ENCODE data around the gene PCDHGA1.
"Not testable (repeated sequence)": the region's sequence is repeated elsewhere in the genome, so short reads cannot be mapped to it uniquely, and the experiment has no call there.

The PCDHGA1 gene

DNA sequence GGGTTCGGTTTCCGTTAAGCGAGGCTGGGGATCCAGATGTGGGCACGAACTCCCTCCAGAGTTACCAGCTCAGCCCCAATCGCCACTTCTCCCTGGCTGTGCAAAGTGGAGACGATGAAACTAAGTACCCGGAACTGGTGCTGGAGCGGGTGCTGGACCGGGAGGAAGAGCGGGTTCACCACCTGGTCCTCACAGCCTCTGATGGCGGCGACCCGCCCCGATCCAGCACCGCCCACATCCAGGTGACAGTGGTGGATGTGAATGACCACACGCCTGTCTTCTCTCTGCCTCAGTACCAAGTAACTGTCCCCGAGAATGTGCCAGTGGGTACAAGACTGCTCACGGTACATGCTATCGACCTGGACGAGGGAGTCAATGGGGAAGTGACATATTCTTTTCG, 53.0 kb downstream of the PCDHGA1 start:
- no peak for FAIRE-seq

DNA sequence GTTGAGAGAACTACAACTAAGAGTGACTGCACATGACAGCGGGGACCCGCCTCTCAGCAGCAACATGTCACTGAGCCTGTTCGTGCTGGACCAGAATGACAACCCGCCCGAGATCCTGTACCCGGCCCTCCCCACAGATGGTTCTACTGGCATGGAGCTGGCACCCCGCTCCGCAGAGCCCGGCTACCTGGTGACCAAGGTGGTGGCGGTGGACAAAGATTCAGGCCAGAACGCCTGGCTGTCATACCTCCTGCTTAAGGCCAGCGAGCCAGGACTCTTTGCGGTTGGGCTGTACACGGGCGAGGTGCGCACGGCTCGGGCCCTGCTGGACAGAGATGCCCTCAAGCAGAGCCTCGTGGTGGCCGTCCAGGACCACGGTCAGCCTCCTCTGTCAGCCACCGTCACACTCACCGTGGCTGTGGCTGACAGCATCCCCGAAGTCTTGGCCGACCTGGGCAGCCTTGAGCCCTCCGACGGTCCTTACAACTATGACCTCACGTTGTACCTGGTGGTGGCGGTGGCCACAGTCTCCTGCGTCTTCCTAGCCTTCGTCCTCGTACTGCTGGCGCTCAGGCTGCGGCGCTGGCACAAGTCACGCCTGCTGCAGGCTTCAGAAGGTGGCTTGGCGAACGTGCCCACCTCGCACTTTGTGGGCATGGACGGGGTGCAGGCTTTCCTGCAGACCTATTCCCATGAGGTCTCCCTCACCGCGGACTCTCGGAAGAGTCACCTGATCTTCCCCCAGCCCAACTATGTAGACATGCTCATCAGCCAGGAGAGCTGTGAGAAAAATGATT, 54.4 kb downstream of the PCDHGA1 start:
- FAIRE-seq: no peak

DNA sequence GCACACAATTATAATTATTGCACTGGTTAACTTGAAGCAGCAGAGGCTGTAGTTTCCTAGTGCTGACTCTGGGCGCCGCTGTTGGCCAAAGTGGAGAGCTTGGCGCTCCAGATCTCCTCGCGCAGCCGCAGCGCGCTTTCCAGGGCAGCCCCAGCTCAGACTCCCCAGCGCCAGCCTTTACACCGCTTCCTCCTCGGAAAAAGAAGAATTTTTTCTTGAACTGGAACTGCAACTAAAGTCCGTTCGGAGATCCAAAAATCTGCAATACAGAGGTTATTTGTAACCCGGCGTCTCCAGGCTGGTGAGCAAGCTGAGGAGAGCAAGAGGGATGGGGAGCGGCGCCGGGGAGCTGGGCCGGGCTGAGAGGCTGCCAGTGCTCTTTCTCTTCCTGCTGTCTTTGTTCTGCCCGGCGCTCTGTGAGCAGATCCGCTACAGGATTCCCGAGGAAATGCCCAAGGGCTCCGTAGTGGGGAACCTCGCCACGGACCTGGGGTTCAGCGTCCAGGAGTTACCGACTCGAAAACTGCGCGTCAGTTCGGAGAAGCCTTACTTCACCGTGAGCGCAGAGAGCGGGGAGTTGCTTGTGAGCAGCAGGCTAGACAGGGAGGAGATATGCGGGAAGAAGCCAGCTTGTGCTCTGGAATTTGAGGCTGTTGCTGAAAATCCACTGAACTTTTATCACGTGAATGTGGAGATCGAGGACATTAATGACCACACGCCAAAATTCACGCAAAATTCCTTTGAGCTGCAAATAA, 57.4 kb downstream of the PCDHGA1 start, which contains the start of gene PCDHGB4:
PCDHGB4 (plus strand) TSS at position 142 of the 755 bp plus-strand sequence; CDS start at position 329, 187 bp downstream.
- not testable (repeated sequence) for FAIRE-seq

DNA sequence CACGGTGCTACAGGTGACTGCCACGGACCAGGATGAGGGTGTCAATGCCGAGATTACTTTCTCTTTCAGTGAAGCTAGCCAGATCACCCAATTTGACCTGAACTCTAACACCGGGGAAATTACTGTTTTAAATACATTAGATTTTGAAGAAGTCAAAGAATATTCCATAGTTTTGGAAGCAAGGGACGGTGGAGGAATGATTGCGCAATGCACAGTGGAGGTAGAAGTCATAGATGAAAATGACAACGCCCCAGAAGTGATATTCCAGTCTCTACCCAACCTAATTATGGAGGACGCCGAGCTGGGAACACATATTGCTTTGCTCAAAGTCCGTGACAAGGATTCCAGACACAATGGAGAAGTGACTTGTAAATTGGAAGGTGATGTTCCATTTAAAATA, 58.3 kb downstream of the PCDHGA1 start:
- no peak for FAIRE-seq

DNA sequence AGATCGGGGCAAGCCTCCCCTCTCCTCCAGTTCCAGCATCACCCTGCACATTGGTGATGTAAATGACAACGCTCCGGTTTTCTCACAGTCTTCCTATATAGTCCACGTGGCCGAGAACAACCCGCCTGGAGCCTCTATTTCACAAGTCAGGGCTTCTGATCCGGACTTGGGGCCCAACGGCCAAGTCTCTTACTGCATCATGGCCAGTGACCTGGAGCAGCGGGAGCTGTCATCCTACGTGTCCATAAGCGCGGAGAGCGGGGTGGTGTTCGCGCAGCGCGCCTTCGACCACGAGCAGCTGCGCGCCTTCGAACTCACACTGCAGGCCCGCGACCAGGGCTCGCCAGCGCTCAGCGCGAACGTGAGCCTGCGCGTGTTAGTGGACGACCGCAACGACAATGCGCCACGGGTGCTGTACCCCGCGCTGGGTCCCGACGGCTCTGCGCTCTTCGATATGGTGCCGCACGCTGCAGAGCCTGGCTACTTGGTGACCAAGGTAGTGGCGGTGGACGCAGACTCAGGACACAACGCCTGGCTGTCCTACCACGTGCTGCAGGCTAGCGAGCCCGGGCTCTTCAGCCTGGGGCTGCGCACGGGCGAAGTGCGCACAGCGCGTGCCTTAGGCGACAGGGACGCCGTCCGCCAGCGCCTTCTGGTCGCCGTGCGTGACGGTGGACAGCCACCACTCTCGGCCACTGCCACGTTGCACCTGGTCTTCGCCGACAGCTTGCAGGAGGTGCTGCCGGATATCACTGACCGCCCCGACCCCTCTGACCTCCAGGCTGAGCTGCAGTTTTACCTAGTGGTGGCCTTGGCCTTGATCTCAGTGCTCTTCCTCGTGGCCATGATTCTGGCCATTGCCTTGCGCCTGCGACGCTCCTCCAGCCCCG, 59.1 kb downstream of the PCDHGA1 start:
- FAIRE-seq: no peak

DNA sequence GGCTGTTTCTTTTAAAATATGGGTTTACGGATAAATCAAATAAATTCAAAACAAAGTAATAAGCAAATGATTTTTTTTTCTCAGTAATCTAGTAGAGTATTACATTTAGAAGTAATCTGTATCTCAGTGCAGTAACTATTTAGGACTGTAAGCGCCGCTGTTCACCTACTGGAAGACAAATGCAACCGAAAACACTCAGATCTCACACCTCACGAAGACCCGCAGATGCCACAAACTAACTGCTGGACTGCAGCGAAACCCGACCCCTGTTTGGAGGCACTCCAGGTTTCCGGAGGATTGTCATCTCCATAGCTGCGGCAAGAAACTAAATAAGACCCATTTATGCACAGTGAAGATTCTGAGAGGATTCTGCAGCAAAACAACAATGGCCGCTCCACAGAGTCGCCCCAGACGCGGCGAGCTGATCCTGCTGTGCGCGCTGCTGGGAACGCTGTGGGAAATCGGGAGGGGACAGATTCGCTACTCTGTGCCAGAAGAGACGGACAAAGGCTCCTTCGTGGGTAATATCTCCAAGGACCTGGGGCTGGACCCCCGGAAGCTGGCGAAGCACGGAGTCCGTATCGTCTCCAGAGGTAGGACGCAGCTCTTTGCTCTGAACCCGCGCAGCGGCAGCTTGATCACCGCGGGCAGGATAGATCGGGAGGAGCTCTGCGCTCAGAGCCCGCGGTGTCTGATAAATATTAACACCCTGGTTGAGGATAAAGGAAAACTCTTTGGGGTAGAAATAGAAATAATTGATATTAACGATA, 62.3 kb downstream of the PCDHGA1 start, which contains the start of gene PCDHGA8:
PCDHGA8 (plus strand) TSS at position 205 of the 770 bp plus-strand sequence; CDS start at position 386, 181 bp downstream.
- no peak for FAIRE-seq

DNA sequence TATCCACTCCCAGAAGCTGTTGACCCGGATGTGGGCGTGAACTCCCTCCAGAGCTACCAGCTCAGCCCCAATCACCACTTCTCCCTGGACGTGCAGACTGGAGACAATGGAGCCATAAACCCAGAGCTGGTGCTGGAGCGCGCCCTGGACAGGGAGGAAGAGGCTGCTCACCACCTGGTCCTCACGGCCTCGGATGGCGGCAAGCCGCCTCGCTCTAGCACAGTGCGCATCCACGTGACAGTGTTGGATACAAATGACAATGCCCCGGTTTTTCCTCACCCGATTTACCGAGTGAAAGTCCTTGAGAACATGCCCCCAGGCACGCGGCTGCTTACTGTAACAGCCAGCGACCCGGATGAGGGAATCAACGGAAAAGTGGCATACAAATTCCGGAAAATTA, 63.0 kb downstream of the PCDHGA1 start:
- FAIRE-seq: no peak

DNA sequence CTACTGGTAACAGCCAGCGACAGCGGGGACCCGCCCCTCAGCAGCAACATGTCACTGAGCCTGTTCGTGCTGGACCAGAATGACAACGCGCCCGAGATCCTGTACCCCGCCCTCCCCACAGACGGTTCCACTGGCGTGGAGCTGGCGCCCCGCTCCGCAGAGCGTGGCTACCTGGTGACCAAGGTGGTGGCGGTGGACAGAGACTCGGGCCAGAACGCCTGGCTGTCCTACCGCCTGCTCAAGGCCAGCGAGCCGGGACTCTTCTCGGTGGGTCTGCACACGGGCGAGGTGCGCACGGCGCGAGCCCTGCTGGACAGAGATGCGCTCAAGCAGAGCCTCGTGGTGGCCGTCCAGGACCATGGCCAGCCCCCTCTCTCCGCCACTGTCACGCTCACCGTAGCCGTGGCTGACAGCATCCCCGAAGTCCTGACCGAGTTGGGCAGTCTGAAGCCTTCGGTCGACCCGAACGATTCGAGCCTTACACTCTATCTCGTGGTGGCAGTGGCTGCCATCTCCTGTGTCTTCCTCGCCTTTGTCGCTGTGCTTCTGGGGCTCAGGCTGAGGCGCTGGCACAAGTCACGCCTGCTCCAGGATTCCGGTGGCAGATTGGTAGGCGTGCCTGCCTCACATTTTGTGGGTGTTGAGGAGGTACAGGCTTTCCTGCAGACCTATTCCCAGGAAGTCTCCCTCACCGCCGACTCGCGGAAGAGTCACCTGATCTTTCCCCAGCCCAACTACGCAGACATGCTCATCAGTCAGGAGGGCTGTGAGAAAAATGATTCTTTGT, 64.3 kb downstream of the PCDHGA1 start:
- not testable (repeated sequence) for FAIRE-seq

DNA sequence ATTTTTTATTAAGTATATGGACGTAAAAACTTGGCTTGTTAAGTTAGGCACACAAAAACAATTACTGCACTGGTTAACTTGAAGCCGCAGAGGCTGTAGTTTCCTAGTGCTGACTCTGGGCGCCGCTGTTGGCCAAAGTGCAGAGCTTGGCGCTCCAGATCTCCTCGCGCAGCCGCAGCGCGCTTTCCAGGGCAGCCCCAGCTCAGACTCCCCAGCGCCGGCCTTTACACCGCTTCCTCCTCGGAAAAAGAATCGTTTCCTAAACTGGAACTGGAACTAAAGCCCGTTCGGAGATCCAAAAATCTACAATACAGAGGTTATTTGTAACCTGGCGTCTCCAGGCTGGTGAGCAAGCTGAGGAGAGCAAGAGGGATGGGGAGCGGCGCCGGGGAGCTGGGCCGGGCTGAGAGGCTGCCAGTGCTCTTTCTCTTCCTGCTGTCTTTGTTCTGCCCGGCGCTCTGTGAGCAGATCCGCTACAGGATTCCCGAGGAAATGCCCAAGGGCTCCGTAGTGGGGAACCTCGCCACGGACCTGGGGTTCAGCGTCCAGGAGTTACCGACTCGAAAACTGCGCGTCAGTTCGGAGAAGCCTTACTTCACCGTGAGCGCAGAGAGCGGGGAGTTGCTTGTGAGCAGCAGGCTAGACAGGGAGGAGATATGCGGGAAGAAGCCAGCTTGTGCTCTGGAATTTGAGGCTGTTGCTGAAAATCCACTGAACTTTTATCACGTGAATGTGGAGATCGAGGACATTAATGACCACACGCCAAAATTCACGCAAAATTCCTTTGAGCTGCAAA, 67.6 kb downstream of the PCDHGA1 start, which contains the start of gene PCDHGB5:
PCDHGB5 (plus strand) TSS at position 192 of the 796 bp plus-strand sequence; CDS start at position 373, 181 bp downstream.
- not testable (repeated sequence) for FAIRE-seq

DNA sequence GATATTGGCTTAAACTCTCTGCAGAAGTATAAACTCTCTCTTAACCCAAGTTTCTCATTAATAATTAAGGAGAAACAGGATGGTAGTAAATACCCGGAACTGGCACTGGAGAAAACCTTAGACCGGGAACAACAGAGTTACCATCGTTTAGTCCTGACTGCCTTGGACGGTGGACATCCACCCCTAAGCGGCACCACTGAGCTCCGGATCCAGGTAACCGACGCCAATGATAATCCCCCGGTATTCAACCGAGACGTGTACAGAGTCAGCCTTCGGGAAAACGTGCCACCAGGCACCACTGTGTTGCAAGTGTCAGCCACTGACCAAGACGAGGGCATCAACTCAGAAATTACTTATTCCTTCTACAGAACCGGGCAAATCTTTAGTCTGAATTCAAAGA, 68.3 kb downstream of the PCDHGA1 start:
- FAIRE-seq: no peak

DNA sequence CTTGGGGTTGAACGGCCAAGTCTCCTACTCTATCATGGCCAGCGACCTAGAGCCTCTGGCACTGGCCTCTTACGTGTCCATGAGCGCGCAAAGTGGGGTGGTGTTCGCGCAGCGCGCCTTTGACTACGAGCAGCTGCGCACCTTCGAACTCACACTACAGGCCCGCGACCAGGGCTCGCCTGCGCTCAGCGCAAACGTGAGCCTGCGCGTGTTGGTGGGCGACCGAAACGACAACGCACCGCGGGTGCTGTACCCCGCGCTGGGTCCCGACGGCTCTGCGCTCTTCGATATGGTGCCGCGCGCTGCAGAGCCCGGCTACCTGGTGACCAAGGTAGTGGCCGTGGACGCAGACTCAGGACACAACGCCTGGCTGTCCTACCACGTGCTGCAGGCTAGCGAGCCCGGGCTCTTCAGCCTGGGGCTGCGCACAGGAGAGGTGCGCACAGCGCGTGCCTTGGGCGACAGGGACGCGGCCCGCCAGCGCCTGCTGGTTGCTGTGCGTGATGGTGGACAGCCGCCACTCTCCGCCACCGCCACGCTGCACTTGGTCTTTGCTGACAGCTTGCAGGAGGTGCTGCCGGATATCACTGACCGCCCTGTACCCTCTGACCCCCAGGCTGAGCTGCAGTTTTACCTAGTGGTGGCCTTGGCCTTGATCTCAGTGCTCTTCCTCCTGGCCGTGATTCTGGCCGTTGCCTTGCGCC, 69.4 kb downstream of the PCDHGA1 start:
- no peak for FAIRE-seq

DNA sequence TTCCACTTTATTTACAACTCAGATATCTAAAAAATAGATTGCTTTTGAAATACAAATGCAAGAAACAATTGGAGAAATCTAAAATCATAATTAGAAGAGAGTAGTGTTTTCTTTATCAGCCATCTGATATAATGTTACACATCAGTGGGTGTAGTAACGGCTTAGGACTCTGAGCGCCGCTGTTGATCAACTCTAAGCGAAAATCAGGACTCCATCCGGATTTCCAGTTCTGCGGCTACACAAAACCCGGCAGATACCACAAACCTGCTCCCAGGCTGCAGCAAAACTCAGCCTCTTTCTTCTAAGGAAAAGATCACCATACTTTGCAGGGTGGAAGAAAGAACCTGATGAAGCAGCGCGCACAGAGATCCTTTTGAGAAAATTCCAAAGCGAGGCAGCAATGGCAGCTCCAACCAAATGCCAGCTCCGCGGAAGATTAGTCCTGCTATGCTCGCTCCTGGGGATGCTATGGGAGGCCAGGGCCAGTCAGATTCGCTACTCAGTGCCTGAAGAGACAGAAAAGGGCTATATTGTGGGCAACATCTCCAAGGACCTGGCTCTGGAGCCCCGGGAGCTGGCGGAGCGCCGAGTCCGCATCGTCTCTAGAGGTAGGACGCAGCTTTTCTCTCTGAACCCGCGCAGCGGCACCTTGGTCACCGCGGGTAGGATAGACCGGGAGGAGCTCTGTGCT, 72.4 kb downstream of the PCDHGA1 start, which contains the start of gene PCDHGA9:
PCDHGA9 (plus strand) TSS at position 226 of the 691 bp plus-strand sequence; CDS start at position 401, 175 bp downstream.
- no peak for FAIRE-seq

DNA sequence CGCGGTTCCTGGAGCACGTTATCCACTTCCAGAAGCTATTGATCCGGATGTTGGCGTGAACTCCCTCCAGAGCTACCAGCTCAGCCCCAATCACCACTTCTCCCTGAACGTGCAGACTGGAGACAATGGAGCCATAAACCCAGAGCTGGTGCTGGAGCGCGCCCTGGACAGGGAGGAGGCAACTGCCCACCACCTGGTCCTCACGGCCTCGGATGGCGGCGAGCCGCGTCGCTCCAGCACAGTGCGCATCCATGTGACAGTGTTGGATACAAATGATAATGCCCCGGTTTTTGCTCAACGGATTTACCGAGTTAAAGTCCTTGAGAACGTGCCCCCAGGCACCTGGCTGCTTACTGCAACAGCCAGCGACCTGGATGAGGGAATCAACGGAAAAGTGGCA, 73.1 kb downstream of the PCDHGA1 start:
- no peak for FAIRE-seq

DNA sequence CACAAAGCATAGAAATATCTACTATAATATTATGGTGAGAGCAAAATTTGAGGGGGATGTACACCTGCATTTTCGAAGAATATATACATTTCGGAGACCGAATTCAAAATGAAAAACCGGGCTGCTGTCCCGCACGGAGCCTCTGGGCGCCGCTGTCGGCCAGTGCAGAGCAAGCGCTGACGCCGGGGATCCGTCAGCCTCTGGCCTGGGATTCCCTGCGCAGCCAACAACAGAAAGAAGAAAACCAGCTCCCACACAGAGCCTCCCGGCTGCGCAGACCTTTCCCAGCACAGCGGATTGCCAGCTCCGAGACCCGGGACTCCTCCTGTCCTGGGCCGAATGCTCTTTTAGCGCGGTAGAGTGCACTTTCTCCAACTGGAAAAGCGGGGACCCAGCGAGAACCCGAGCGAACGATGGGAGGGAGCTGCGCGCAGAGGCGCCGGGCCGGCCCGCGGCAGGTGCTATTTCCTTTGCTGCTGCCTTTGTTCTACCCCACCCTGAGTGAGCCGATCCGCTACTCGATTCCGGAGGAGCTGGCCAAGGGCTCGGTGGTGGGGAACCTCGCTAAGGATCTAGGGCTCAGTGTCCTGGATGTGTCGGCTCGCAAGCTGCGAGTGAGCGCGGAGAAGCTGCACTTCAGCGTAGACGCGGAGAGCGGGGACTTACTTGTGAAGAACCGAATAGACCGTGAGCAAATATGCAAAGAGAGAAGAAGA, 77.6 kb downstream of the PCDHGA1 start, which contains the start of gene PCDHGB6:
PCDHGB6 (plus strand) TSS at position 232 of the 716 bp plus-strand sequence; CDS start at position 414, 182 bp downstream.
- not testable (repeated sequence) for FAIRE-seq

DNA sequence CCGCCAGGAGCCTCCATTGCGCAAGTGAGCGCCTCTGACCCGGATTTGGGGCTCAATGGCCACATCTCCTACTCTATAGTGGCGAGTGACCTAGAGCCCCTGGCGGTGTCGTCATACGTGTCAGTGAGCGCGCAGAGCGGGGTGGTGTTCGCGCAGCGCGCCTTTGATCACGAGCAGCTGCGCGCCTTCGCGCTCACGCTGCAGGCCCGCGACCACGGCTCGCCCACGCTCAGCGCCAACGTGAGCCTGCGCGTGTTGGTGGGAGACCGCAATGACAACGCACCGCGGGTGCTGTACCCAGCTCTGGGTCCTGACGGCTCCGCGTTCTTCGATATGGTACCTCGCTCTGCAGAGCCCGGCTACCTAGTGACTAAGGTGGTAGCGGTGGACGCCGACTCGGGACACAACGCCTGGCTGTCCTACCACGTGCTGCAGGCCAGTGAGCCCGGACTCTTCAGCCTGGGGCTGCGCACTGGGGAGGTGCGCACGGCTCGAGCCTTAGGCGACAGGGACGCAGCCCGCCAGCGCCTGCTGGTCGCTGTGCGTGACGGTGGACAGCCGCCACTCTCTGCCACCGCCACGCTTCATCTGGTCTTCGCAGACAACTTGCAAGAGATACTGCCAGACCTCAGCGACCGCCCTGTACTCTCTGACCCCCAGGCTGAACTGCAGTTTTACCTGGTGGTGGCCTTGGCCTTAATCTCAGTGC, 79.4 kb downstream of the PCDHGA1 start:
- no peak for FAIRE-seq

DNA sequence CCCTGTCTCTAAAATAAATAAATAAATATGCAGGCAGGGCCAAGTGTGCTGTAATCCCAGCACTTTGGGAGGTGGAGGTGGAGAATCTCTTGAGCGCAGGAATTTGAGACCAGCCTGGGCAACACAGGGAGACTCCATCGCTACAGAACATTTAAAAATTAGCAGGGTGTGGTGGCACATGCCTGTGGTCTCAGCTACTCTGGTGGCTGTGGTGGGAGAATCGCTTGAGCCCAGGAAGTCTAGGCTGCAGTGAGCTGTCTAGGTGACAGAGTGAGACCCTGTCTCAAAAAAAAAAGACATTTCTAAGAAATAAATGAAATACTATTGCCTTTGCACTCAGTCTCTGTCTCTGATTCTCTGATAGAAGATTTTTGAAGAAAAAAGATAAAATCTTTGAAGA, 81.3 kb downstream of the PCDHGA1 start:
- FAIRE-seq: no peak
